Neural progenitor cell (in vitro differentiated cells): ENCODE results near the gene CRELD1. TPM values are rescaled to one million over a fixed set of nuclear protein-coding genes. Genes with fewer than 3 reads are reported as not detected.

Experiments used
- DNase-seq: peaks from one replicate; pipeline ENCODE4 v3.0.0-alpha.2; 2016; ENCODE audit warnings: low spot score
- H2AFZ ChIP-seq: fragments of 200-600 bp; sonication (generic); replicated peaks from 2 replicates; pipeline ENCODE4 v1.6.1; 2016; ENCODE audit warnings: antibody characterized with exemption
- H3F3A ChIP-seq: fragments of 200-600 bp; sonication (generic); 2 replicates; pipeline ENCODE4 v1.6.1; 2016; ENCODE audit warnings: antibody characterized with exemption, low read depth
- H3K27ac ChIP-seq: fragments of 200-600 bp; sonication (generic); 2 replicates; pipeline ENCODE4 v1.5.1; 2016; ENCODE audit warnings: mild to moderate bottlenecking
- H3K27me3 ChIP-seq: fragments of 200-600 bp; sonication (generic); 2 replicates; pipeline ENCODE4 v1.6.1; 2016; ENCODE audit warnings: mild to moderate bottlenecking, moderate library complexity
- H3K36me3 ChIP-seq: fragments of 200-600 bp; sonication (generic); 2 replicates; pipeline ENCODE4 v1.5.1; 2016
- H3K4me1 ChIP-seq: fragments of 200-600 bp; sonication (generic); 2 replicates; pipeline ENCODE4 v1.6.1; 2016; ENCODE audit warnings: mixed run types
- H3K4me2 ChIP-seq: fragments of 200-600 bp; sonication (generic); 2 replicates; pipeline ENCODE4 v1.6.1; 2016
- H3K4me3 ChIP-seq: fragments of 200-600 bp; sonication (generic); 2 replicates; pipeline ENCODE4 v1.5.1; 2016
- H3K79me2 ChIP-seq: fragments of 200-600 bp; sonication (generic); 2 replicates; pipeline ENCODE4 v1.6.1; 2016; ENCODE audit warnings: low read depth
- H3K9ac ChIP-seq: fragments of 200-600 bp; sonication (generic); 2 replicates; pipeline ENCODE4 v1.6.1; 2016
- H3K9me3 ChIP-seq: fragments of 200-600 bp; sonication (generic); 2 replicates; pipeline ENCODE4 v1.5.1; 2016; ENCODE audit warnings: low read depth
- H4K20me1 ChIP-seq: fragments of 200-600 bp; sonication (generic); 2 replicates; pipeline ENCODE4 v1.6.1; 2016; ENCODE audit warnings: low read depth
- H3K27ac Mint-ChIP-seq: 3 replicates; pipeline ENCODE4 v1.8.0; 2021; ENCODE audit warnings: mixed read lengths
- H3K27me3 Mint-ChIP-seq: 2 replicates; pipeline ENCODE4 v1.8.0; 2022; ENCODE audit warnings: low read depth, mild to moderate bottlenecking, inconsistent platforms, moderate library complexity, mixed read lengths; ENCODE audit not compliant: insufficient read depth
- H3K36me3 Mint-ChIP-seq: 3 replicates; pipeline ENCODE4 v1.8.0; 2021; ENCODE audit warnings: mixed read lengths
- H3K4me1 Mint-ChIP-seq: 3 replicates; pipeline ENCODE4 v1.8.0; 2021; ENCODE audit warnings: mixed read lengths
- H3K4me3 Mint-ChIP-seq: 3 replicates; pipeline ENCODE4 v1.8.0; 2021; ENCODE audit warnings: mild to moderate bottlenecking, moderate library complexity, mixed read lengths
- H3K9me3 Mint-ChIP-seq: 3 replicates; pipeline ENCODE4 v1.8.0; 2020; ENCODE audit warnings: mixed read lengths
- EZH2 ChIP-seq: fragments of 200-600 bp; sonication (generic); IDR thresholded peaks from 2 replicates; pipeline ENCODE4 v1.6.1; 2017; ENCODE audit warnings: antibody characterized with exemption, mild to moderate bottlenecking, moderate library complexity
- EZH2phosphoT487 ChIP-seq: fragments of 200-600 bp; sonication (generic); IDR thresholded peaks from 2 replicates; pipeline ENCODE4 v1.6.1; 2017; ENCODE audit warnings: antibody characterized with exemption
- total RNA-seq: library from RNA; depleted of rRNA; stranded (reverse); fragments of >200 nt; gene quantifications from 2 replicates; pipeline ENCODE4 v1.2.3, GENCODE V29; 2015; ENCODE audit warnings: low replicate concordance
- TF ChIP-seq, protein P1 (sequence below): fragments of 200-600 bp; sonication (generic); IDR thresholded peaks from 2 replicates; pipeline ENCODE4 v1.5.1; 2017; ENCODE audit warnings: antibody characterized with exemption, mild to moderate bottlenecking

The CRELD1 gene
- total RNA-seq, 1 donor from 2014 or later = 14.1 TPM

DNA sequence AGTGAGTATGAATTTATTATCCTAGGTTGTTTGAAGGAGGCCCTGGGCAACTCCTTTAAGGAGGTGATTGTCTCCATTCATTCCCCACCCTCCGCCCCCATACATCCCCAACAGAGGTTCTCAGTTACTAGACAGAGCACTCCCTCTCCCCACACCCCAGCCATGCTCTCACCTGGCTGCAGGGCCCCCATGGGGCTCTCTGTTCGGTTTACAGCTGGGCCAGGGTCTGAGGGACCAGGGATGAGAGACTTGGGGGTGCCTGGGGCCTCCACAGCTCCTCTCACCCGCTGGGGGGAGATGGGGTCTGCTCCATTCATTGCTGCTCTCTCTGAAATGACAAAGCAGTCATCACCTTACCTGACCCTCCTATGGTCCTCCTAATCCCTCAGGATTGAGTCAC is 15.0 kb downstream of the CRELD1 start:
- no peak overlapping the region for H3K4me3 Mint-ChIP-seq
- TF ChIP-seq, protein P1, sequence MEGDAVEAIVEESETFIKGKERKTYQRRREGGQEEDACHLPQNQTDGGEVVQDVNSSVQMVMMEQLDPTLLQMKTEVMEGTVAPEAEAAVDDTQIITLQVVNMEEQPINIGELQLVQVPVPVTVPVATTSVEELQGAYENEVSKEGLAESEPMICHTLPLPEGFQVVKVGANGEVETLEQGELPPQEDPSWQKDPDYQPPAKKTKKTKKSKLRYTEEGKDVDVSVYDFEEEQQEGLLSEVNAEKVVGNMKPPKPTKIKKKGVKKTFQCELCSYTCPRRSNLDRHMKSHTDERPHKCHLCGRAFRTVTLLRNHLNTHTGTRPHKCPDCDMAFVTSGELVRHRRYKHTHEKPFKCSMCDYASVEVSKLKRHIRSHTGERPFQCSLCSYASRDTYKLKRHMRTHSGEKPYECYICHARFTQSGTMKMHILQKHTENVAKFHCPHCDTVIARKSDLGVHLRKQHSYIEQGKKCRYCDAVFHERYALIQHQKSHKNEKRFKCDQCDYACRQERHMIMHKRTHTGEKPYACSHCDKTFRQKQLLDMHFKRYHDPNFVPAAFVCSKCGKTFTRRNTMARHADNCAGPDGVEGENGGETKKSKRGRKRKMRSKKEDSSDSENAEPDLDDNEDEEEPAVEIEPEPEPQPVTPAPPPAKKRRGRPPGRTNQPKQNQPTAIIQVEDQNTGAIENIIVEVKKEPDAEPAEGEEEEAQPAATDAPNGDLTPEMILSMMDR = no peak
- TF ChIP-seq EZH2 (no peak), EZH2phosphoT487 (no peak)
- peaks cover 2% of the 10 kb centered on the region for H3K4me1 Mint-ChIP-seq
- no peaks in the 10 kb centered on the region for H3K9me3 Mint-ChIP-seq
- peaks cover 5% of the 10 kb centered on the region for H3K79me2 ChIP-seq
- H3K4me3 ChIP-seq = no peak overlapping the region
- H3K27ac ChIP-seq = no peak overlapping the region
- H3K27me3 Mint-ChIP-seq = peaks cover 8% of the 10 kb centered on the region
- no peak for DNase-seq
- H2AFZ ChIP-seq = no peak overlapping the region
- H3K27ac Mint-ChIP-seq = no peak overlapping the region
- peaks cover 10% of the 10 kb centered on the region for H3K4me1 ChIP-seq
- H4K20me1 ChIP-seq = peaks cover 21% of the 10 kb centered on the region
- no peak overlapping the region for H3K4me2 ChIP-seq
- H3K36me3 Mint-ChIP-seq = no peaks in the 10 kb centered on the region
- H3K9ac ChIP-seq = no peak overlapping the region
- peaks cover 9% of the 10 kb centered on the region for H3K27me3 ChIP-seq
- H3K9me3 ChIP-seq = no peaks in the 10 kb centered on the region
- peaks cover 30% of the 10 kb centered on the region for H3F3A ChIP-seq
- no peaks in the 10 kb centered on the region for H3K36me3 ChIP-seq

- Histone ChIP-seq H4K20me1 (peaks cover 21% of the 10 kb centered on the region), H2AFZ (no peak overlapping the region), H3K9ac (no peak overlapping the region), H3F3A (peaks cover 33% of the 10 kb centered on the region), H3K79me2 (peaks cover 5% of the 10 kb centered on the region), H3K36me3 (no peaks in the 10 kb centered on the region), H3K4me2 (no peak overlapping the region), H3K9me3 (no peaks in the 10 kb centered on the region), H3K27ac (no peak overlapping the region), H3K27me3 (peaks cover 9% of the 10 kb centered on the region), H3K4me1 (peaks cover 10% of the 10 kb centered on the region), H3K4me3 (no peak overlapping the region)
- peaks cover 2% of the 10 kb centered on the region for H3K4me1 Mint-ChIP-seq
- H3K4me3 Mint-ChIP-seq = no peak overlapping the region
- H3K36me3 Mint-ChIP-seq = no peaks in the 10 kb centered on the region
- H3K27ac Mint-ChIP-seq = no peak overlapping the region
- H3K9me3 Mint-ChIP-seq = no peaks in the 10 kb centered on the region
- no peak for DNase-seq
- peaks cover 8% of the 10 kb centered on the region for H3K27me3 Mint-ChIP-seq
- TF ChIP-seq EZH2 (no peak), EZH2phosphoT487 (no peak)
- TF ChIP-seq, protein P1 = no peak
Observed at GRCh38 chr3:9949115-9949514, 15.5 kb downstream of the CRELD1 start.

- no peak overlapping the region for H3K4me3 ChIP-seq
- H3K4me2 ChIP-seq = no peak overlapping the region
- no peak overlapping the region for H2AFZ ChIP-seq
- DNase-seq = no peak
- no peak overlapping the region for H3K27ac Mint-ChIP-seq
- no peaks in the 10 kb centered on the region for H3K36me3 Mint-ChIP-seq
- H3K27ac ChIP-seq = no peak overlapping the region
- no peaks in the 10 kb centered on the region for H3K9me3 Mint-ChIP-seq
- peaks cover 5% of the 10 kb centered on the region for H3K79me2 ChIP-seq
- H3K9ac ChIP-seq = no peak overlapping the region
- no peaks in the 10 kb centered on the region for H3K9me3 ChIP-seq
- H3F3A ChIP-seq = peaks cover 38% of the 10 kb centered on the region
- no peak overlapping the region for H3K4me3 Mint-ChIP-seq
- no peaks in the 10 kb centered on the region for H3K36me3 ChIP-seq
- H4K20me1 ChIP-seq = peaks cover 21% of the 10 kb centered on the region
- no peak for TF ChIP-seq EZH2
- TF ChIP-seq, protein P1 = no peak
- TF ChIP-seq EZH2phosphoT487 = no peak
- H3K4me1 Mint-ChIP-seq = peaks cover 5% of the 10 kb centered on the region
- H3K27me3 Mint-ChIP-seq = peaks cover 10% of the 10 kb centered on the region
- peaks cover 10% of the 10 kb centered on the region for H3K4me1 ChIP-seq
- H3K27me3 ChIP-seq = peaks cover 12% of the 10 kb centered on the region
Observed at GRCh38 chr3:9949626-9950025, 16.0 kb downstream of the CRELD1 start.
